ENCODE results near the gene DSCAML1.

- TF ChIP-seq PATZ1 (CRISPR knock-in tag; IDR thresholded peaks at IDR 0.05; ENCODE audit: borderline replicate concordance) (no peak), ZNF565 (CRISPR knock-in tag; conservative IDR thresholded peaks at IDR 0.05; ENCODE audit: low read depth) (no peak), POU6F1 (CRISPR knock-in tag; IDR thresholded peaks at IDR 0.05; ENCODE audit: borderline replicate concordance, low read depth) (no peak), ZNF70 (CRISPR knock-in tag; IDR thresholded peaks at IDR 0.05) (no peak), OSR1 (CRISPR knock-in tag; IDR thresholded peaks at IDR 0.05) (no peak), SNAI2 (CRISPR knock-in tag; IDR thresholded peaks at IDR 0.05) (no peak), ZC3H10 (CRISPR knock-in tag; IDR thresholded peaks at IDR 0.05) (no peak), TOX (CRISPR knock-in tag; IDR thresholded peaks at IDR 0.05; ENCODE audit: borderline replicate concordance) (no peak), BACH2 (CRISPR knock-in tag; IDR thresholded peaks at IDR 0.05; ENCODE audit: borderline replicate concordance) (no peak)
Measured at GRCh38 chr11:117823946-117824420, 27.0 kb upstream of the DSCAML1 start.

Measured in SK-N-SH treated with all-trans-retinoic acid at 6 μM for 48 hours (cell line).